Transverse colon (tissue), 4 donors: ENCODE data around the gene NOTUM. TPM values are rescaled to one million over a fixed set of nuclear protein-coding genes. Genes with fewer than 3 reads are reported as not detected.

Source experiments
- DNase-seq: peaks from one replicate; pipeline ENCODE4 v3.0.0-alpha.2; 2019
- H3K27ac ChIP-seq, 4 donors: fragments of 200-600 bp; sonication (generic); 2 replicates each; pipeline ENCODE4 v1.5.1; 2016 to 2018; ENCODE audit warnings: inconsistent platforms in 4 of 4
- H3K27me3 ChIP-seq: fragments of 200-600 bp; sonication (generic); 2 replicates; pipeline ENCODE4 v1.5.1; 2017; ENCODE audit warnings: inconsistent platforms
- H3K36me3 ChIP-seq, 4 donors: fragments of 200-600 bp; sonication (generic); 2 replicates each; pipeline ENCODE4 v1.5.1; 2017 to 2019; ENCODE audit warnings: inconsistent platforms in 4 of 4
- H3K4me1 ChIP-seq, 4 donors: fragments of 200-600 bp; sonication (generic); 2 replicates each; pipeline ENCODE4 v1.5.1; 2017 to 2020; ENCODE audit warnings: inconsistent platforms in 4 of 4
- H3K4me3 ChIP-seq, 4 donors: fragments of 200-600 bp; sonication (generic); 1 replicate in 1 of 4; 2 replicates in 3 of 4; pipeline versions ENCODE4 v1.5.1 to v1.6.1; 2017 to 2019; ENCODE audit warnings: inconsistent platforms in 4 of 4
- H3K9me3 ChIP-seq, 2 donors: fragments of 200-600 bp; sonication (generic); 2 replicates each; pipeline ENCODE4 v1.5.1; 2017 to 2019; ENCODE audit warnings: inconsistent platforms in 2 of 2
- CTCF ChIP-seq, 5 experiments: fragments of 200-600 bp in 3 of 5; fragments of 450-650 bp in 2 of 5; sonication (generic) in 3 of 5; IDR thresholded peaks; 1 replicate in 2 of 5; 2 replicates in 3 of 5; pipeline ENCODE4 v1.5.1; 2016 to 2017; ENCODE audit warnings: antibody characterized with exemption in 5 of 5, inconsistent platforms in 3 of 5, mild to moderate bottlenecking in 2 of 5, moderate library complexity in 1 of 5
- EP300 ChIP-seq: sonication (generic); formaldehyde crosslinking; IDR thresholded peaks from one replicate; pipeline ENCODE4 v1.6.1; 2017; ENCODE audit warnings: antibody characterized with exemption, low read depth
- POLR2A ChIP-seq: fragments of 450-650 bp; IDR thresholded peaks from one replicate; pipeline ENCODE4 v1.6.1; 2016; ENCODE audit warnings: antibody characterized with exemption, mild to moderate bottlenecking, moderate library complexity
- POLR2AphosphoS5 ChIP-seq, 3 donors: sonication (generic); formaldehyde crosslinking; IDR thresholded peaks; one replicate each; pipeline ENCODE4 v1.6.1; 2016; ENCODE audit warnings: antibody characterized with exemption in 3 of 3
- WGBS, 2 donors: methylation state at CpG; one replicate each; pipeline ENCODE4 v1.1.5; 2018; ENCODE audit warnings: low coverage in 1 of 2; 5-methylcytosine and 5-hydroxymethylcytosine counted together
- in situ Hi-C, 4 donors: fragments of 200-750 bp; cut with MboI; loops; one replicate each; pipeline versions ENCODE4 v1.15.0 to v1.15.1; 2017; ENCODE audit warnings: low sequenced_read_pairs in 3 of 4, low pct_ligation_motif_present in 1 of 4, low pct_unique_long_range_greater_than_20kb in 1 of 4
- intact Hi-C: fragments of 100-400 bp; cut with DNase I; formaldehyde crosslinking; loops from one replicate; pipeline ENCODE4 v1.15.1; 2023; ENCODE audit warnings: low total_unique reads
- total RNA-seq, 4 donors: library from RNA; depleted of rRNA; stranded (reverse); fragments of >200 nt; gene quantifications; one replicate each; pipeline ENCODE4 v1.1.0, GENCODE V29; 2016

Gene NOTUM
- total RNA-seq, 4 donors from 2014 or later: not detected

GRCh38 chr17:81916234-81917001, 44.6 kb downstream of the NOTUM start:
- peak overlapping the region; percentile 88 to 92 (median 90) for H3K27ac ChIP-seq
- H3K27me3 ChIP-seq: no peaks in the 10 kb centered on the region
- intact Hi-C loops: no loop called here
- in situ Hi-C loops: no loop called here
- peaks cover 11 to 55% (median 39%) of the 10 kb centered on the region in 4 donors for H3K4me1 ChIP-seq
- WGBS, 2 donors: 60 to 67% methylated on average over 6 to 21 of the region's 21 CpGs
- peak; percentile 70 for DNase-seq
- H3K36me3 ChIP-seq: peaks cover 0 to 26% (median 10%) of the 10 kb centered on the region in 4 donors
- TF ChIP-seq CTCF (IDR thresholded peaks at IDR 0.05) (no peak), POLR2AphosphoS5 (IDR thresholded peaks at IDR 0.05) (peak in 2 of 3 donors; percentile 90 to 94), POLR2A (peak; percentile 88)
- H3K9me3 ChIP-seq: no peaks in the 10 kb centered on the region
- H3K4me3 ChIP-seq: peak overlapping the region in 3 of 4 donors; percentile 83 to 99 (median 90)

GRCh38 chr17:81915331-81915730, 45.7 kb downstream of the NOTUM start:
- no peak for DNase-seq
- H3K27ac ChIP-seq: no peak overlapping the region
- WGBS, 2 donors: 98% methylated on average over 10 of the region's 12 CpGs; no CpG with 5 or more reads in 1 of the 2 donors
- no peaks in the 10 kb centered on the region for H3K27me3 ChIP-seq
- H3K4me3 ChIP-seq: no peak overlapping the region
- H3K9me3 ChIP-seq: no peaks in the 10 kb centered on the region
- in situ Hi-C loops (no loop called here), intact Hi-C loops (no loop called here)
- H3K4me1 ChIP-seq: peaks cover 12 to 51% (median 36%) of the 10 kb centered on the region in 4 donors
- peaks cover 0 to 26% (median 10%) of the 10 kb centered on the region in 4 donors for H3K36me3 ChIP-seq
- TF ChIP-seq POLR2AphosphoS5 (IDR thresholded peaks at IDR 0.05) (no peak), EP300 (no peak), CTCF (IDR thresholded peaks at IDR 0.05) (no peak), POLR2A (no peak)

- Histone ChIP-seq H3K9me3 (no peaks in the 10 kb centered on the region), H3K4me3 (no peak overlapping the region), H3K27ac (no peak overlapping the region), H3K4me1 (peaks cover 21 to 48% (median 36%) of the 10 kb centered on the region in 4 donors), H3K36me3 (peaks cover 0 to 26% (median 10%) of the 10 kb centered on the region in 4 donors), H3K27me3 (no peaks in the 10 kb centered on the region)
- intact Hi-C loops: no loop called here
- DNase-seq: no peak
- in situ Hi-C loops: no loop called here
- 95% methylated on average over 36 of the region's 36 CpGs; no CpG with 5 or more reads in 1 of the 2 donors for WGBS, 2 donors
- TF ChIP-seq EP300: no peak
- TF ChIP-seq POLR2AphosphoS5 (IDR thresholded peaks at IDR 0.05): no peak
- TF ChIP-seq POLR2A: no peak
- TF ChIP-seq CTCF (IDR thresholded peaks at IDR 0.05): no peak
Observed at GRCh38 chr17:81914103-81914850, 46.7 kb downstream of the NOTUM start.

- intact Hi-C loops (no loop called here), in situ Hi-C loops (no loop called here)
- 94% methylated on average over 31 of the region's 31 CpGs; no CpG with 5 or more reads in 1 of the 2 donors for WGBS, 2 donors
- Histone ChIP-seq H3K9me3 (no peaks in the 10 kb centered on the region), H3K4me3 (no peak overlapping the region), H3K27me3 (no peaks in the 10 kb centered on the region), H3K36me3 (peaks cover 0 to 26% (median 10%) of the 10 kb centered on the region in 4 donors), H3K4me1 (peaks cover 21 to 41% (median 29%) of the 10 kb centered on the region in 4 donors), H3K27ac (no peak overlapping the region)
- no peak for DNase-seq
- TF ChIP-seq CTCF (IDR thresholded peaks at IDR 0.05): no peak
- no peak for TF ChIP-seq EP300
- no peak for TF ChIP-seq POLR2AphosphoS5 (IDR thresholded peaks at IDR 0.05)
- TF ChIP-seq POLR2A: no peak
Observed at GRCh38 chr17:81913394-81914102, 47.4 kb downstream of the NOTUM start.
